ENCODE data around the gene FBXL14.

The FBXL14 gene

DNA sequence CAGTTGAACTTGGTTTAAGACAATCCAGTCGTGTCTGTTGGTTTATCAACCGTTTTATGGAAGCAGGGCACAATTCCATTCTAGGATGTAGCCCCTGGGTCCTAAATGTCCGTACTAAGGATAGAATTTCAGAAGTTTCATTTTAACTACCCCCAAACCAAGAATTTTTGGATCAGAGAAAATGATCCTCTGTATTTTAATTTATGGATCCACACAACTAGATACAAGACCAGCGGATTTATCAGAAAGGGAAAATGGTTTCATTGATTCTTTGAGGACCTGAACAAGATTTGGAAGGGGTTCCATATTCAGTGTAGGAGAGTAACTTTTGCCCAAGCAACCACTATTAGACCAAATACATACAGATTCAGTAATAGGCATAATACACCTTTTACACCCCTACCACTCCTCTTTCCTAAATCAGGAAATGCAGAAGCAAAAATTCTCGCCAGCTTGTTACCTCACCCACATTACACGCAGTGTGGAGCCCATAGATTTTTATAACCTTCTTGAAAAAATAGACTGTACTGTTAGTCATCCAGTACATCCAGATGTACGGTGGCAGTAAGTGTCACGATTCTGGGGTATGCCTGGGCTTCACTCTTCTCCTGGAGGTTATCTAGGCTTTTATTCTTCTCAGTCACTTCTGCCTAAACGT lies 1.4 kb upstream of the FBXL14 start:
- DNase-seq (ENCODE audit: low spot score): no peak
- TF ChIP-seq, protein P1, sequence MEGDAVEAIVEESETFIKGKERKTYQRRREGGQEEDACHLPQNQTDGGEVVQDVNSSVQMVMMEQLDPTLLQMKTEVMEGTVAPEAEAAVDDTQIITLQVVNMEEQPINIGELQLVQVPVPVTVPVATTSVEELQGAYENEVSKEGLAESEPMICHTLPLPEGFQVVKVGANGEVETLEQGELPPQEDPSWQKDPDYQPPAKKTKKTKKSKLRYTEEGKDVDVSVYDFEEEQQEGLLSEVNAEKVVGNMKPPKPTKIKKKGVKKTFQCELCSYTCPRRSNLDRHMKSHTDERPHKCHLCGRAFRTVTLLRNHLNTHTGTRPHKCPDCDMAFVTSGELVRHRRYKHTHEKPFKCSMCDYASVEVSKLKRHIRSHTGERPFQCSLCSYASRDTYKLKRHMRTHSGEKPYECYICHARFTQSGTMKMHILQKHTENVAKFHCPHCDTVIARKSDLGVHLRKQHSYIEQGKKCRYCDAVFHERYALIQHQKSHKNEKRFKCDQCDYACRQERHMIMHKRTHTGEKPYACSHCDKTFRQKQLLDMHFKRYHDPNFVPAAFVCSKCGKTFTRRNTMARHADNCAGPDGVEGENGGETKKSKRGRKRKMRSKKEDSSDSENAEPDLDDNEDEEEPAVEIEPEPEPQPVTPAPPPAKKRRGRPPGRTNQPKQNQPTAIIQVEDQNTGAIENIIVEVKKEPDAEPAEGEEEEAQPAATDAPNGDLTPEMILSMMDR (IDR thresholded peaks at IDR 0.05; ENCODE audit: extremely low read depth, missing control alignments): no peak

DNA sequence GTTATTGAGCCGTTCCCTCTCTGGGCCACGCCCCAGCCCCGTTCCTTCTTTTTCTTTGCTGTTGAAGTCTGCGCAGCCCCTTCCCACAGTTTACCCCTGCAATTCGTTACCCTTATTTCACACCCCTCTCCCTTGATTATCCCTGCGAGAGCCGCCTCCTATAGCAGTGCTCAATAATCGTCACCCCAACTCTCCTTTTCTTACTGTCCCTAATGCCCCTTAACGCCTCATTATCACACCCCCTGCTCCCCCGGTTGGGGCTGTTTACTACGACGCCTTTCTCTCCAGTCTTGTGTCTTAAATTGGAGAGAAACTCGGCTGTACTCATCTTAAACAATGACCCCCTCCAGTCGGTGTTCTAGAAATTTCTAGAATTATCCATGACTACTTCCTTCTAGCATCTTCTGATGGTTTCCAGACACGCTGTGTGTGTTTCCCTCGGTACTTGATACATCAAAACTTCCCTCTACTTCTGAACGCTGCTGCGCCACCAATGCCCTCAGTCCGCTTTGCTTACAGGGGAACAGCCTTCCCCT lies 713 bp upstream of the FBXL14 start:
- TF ChIP-seq, protein P1 (IDR thresholded peaks at IDR 0.05; ENCODE audit: extremely low read depth, missing control alignments): no peak
- no peak for DNase-seq (ENCODE audit: low spot score)

DNA sequence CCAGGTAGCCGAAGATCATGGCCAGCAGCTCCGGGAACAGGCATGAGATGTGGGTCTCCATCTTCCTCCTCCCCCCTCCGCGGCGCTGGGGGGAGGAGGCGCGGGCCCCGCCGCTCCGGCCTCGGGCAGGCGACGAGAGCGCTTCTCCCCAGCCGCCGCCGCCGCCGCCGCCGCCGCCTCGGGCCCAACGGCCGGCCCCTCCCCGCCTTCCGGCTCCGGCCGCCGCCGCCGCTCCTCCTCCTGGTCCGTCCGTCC lies 448 bp downstream of the FBXL14 start:
- TF ChIP-seq, protein P1 (IDR thresholded peaks at IDR 0.05; ENCODE audit: extremely low read depth, missing control alignments): no peak

DNA sequence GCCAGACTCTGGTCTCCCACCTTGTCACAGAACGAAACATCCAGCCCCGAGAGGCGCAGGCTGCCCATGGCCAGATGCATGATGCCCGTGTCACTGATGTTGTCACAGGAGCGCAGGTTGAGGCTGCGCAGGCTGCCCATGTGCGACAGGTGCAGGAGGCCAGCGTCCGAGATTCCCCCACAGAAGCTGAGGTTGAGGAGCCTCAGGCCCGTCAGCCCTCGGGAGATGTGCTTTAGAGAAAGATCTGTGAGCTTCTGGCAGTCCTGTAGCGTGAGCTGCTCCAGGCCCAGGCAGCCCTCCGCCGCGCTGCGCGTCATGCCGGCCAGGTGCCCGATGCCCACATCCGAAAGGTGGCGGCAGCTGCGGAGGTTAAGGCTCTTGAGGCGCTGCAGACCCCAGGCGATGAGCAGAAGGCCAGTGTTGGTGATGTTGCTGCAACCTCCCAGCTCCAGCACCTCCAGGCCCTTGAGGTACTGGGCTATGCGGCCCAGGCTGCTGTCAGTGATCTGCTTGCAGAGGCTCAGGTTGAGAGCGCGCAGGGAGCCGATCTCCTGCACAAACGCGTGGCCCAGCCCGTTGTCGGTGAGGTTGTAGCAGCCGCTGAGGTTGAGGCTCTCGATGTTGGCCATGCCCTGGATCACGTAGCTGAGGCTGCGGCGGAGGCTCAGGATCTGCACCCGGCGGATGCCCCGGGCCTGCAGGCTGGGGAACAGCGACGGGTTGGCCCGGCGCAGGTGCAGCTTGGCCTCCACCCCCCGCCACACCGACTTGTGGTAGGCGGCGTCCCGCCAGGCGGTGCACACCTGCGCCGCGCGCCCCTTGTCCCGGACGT lies 991 bp downstream of the FBXL14 start:
- DNase-seq (ENCODE audit: low spot score): peak; percentile 51
- TF ChIP-seq, protein P1 (IDR thresholded peaks at IDR 0.05; ENCODE audit: extremely low read depth, missing control alignments): no peak

More for the DNA sequence above, 448 bp downstream of the FBXL14 start:
- DNase-seq (ENCODE audit: low spot score): no peak

DNA sequence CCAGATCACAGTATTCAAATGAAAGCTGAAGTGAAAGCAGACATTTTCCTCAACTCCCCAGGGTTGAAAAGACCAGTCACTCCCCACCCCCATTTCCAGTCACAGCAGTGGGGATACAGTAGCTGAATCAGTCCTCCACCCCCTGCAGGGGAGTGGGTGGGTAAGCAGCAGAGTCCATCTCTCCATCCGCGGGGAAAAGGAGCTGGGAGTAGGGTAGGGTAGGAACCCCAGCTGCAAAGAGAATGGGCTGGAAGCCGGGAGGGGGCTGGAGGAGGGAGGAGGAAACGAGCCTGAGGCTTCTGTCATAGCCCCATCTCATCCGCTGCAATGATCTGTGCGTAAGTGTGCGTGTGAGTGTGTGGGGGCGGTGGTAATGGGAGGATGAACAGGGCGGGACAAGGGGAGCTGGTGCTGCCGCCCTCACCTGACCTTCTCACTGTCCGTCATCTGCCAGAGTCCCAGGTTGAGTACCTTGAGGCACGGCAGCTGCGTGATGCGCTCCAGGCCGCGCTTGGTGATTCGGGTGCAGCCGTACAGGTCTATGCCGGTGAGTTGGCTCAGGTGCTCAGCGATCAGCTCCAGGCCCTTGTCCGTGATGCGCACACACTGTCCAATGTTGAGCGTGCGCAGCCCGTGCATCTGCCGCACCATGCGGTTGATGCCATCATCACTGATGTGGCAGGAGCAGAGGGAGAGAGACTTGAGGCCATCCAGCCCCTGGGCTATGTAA lies 1.8 kb downstream of the FBXL14 start:
- DNase-seq (ENCODE audit: low spot score): peak; percentile 64
- TF ChIP-seq, protein P1 (IDR thresholded peaks at IDR 0.05; ENCODE audit: extremely low read depth, missing control alignments): no peak

DNA sequence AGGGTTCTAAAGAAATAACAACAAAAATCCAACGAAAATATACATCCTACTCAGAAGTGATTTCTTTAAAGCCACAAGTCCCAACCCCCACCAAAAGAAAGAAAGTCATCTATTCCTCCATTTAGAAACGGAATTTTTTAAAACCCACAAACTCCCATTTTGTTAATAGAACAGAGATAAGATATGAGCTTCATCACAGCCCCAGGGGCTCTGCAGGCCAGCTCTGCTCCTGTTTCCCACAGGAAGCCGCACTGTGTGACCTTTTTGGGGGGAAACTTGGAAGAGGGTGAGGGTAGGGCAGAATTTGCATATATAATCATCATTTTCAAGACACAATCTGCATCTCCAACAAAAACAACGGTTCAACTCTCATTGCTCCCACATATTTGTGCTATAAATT lies 2.8 kb downstream of the FBXL14 start:
- TF ChIP-seq, protein P1 (IDR thresholded peaks at IDR 0.05; ENCODE audit: extremely low read depth, missing control alignments): no peak
- DNase-seq (ENCODE audit: low spot score): no peak

DNA sequence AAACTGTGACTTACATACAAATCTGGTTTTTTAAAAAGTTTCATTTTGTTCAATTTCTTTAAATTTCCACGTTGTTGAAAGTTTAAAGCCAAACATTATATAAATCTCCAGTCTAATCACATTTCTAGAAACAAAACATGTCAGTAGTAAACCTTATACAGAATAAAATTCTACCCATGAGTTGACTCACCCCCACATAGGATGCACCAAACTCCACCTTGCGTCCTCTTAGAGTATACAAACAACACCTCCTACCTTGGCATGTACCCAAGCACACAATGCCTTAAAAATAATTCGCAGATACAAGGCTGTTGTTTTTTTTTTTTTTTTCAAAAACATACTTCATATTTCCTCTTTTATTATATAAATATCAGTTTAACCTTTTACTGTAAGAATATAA lies 3.3 kb downstream of the FBXL14 start:
- no peak for DNase-seq (ENCODE audit: low spot score)
- TF ChIP-seq, protein P1 (IDR thresholded peaks at IDR 0.05; ENCODE audit: extremely low read depth, missing control alignments): no peak

Data from GM20000 (cell line).